Mammary epithelial cell (primary cell): ENCODE measurements around the gene JMJD8.

Source experiments
- CTCF ChIP-seq, 2 donors: IDR thresholded peaks in 1 of 2; conservative IDR thresholded peaks in 1 of 2; 2 replicates each; pipeline ENCODE4 v1.5.1; 2011 to 2012; ENCODE audit warnings: inconsistent platforms in 2 of 2, low read length in 2 of 2, mild to moderate bottlenecking in 2 of 2, control low read depth in 1 of 2, low read depth in 1 of 2; ENCODE audit not compliant: insufficient read depth in 1 of 2; ENCODE audit errors: extremely low read depth in 1 of 2
- EZH2 ChIP-seq: IDR thresholded peaks from 2 replicates; pipeline ENCODE4 v1.6.1; 2012; ENCODE audit warnings: low read length, inconsistent platforms, borderline replicate concordance

- no peak for TF ChIP-seq CTCF (conservative IDR thresholded peaks at IDR 0.05 in 1 of 2, IDR thresholded peaks at IDR 0.05 in 1 of 2; ENCODE audit: extremely low read depth in 1 of 2, insufficient read depth in 1 of 2, low read depth in 1 of 2, low read length in 2 of 2)
- TF ChIP-seq EZH2: no peak
Measured at GRCh38 chr16:682493-683395, 1.4 kb downstream of the JMJD8 start.
